PC-3 (cell line): ENCODE data around the gene UBE2QL1. TPM values are rescaled to one million over a fixed set of nuclear protein-coding genes. Genes with fewer than 3 reads are reported as not detected.
A peak's percentile ranks its signal among the peaks of the same experiment; 100 is the strongest.

ENCODE experiments used
- ATAC-seq: fragments of 200-7000 bp; cut with Tn5 transposase; 2 replicates; pipeline ENCODE4 v1.9.1; 2020; ENCODE audit warnings: mild to moderate bottlenecking, moderate library complexity
- BruUV-seq: library from RNA; stranded (reverse); fragments of 400-500 nt; replicated peaks from 2 replicates; lab custom pipeline; 2021; lab: Mats Ljungman, UMichigan
- CTCF ChIA-PET: fragments of 300-600 bp; sonication (Branson Sonifier 250); formaldehyde crosslinking; loops from one replicate; lab custom pipeline; 2022; ENCODE audit warnings: antibody characterized with exemption; lab: Charles Lee
- POLR2A ChIA-PET: fragments of 300-600 bp; sonication (Branson Sonifier 250); formaldehyde crosslinking; loops from one replicate; lab custom pipeline; 2022; ENCODE audit warnings: antibody characterized with exemption; ENCODE audit not compliant: unreplicated experiment; lab: Charles Lee
- DNase-seq: peaks from one replicate; pipeline ENCODE4 v3.0.0-alpha.2; 2015
- H2AFZ ChIP-seq: fragments of 300-600 bp; sonication (generic); 2 replicates; pipeline ENCODE4 v1.6.0; 2016; ENCODE audit warnings: antibody characterized with exemption, low read length
- H3F3A ChIP-seq: fragments of 300-600 bp; sonication (generic); one replicate; pipeline ENCODE4 v1.6.0; 2017; ENCODE audit warnings: antibody characterized with exemption, low read length, control low read depth, mild to moderate bottlenecking; ENCODE audit not compliant: unreplicated experiment
- H3K27ac ChIP-seq: fragments of 300-600 bp; sonication (generic); 2 replicates; pipeline ENCODE4 v1.5.1; 2016; ENCODE audit warnings: mild to moderate bottlenecking, low read length
- H3K27me3 ChIP-seq: fragments of 300-600 bp; sonication (generic); 2 replicates; pipeline ENCODE4 v1.6.1; 2016; ENCODE audit warnings: low read length, mixed read lengths
- H3K36me3 ChIP-seq: fragments of 300-600 bp; sonication (generic); 2 replicates; pipeline ENCODE4 v1.6.1; 2016; ENCODE audit warnings: low read depth, mixed run types, low read length, mixed read lengths
- H3K4me1 ChIP-seq: fragments of 300-600 bp; sonication (generic); 2 replicates; pipeline ENCODE4 v1.5.1; 2016; ENCODE audit warnings: low read length; ENCODE audit not compliant: insufficient read depth
- H3K4me2 ChIP-seq: fragments of 300-600 bp; sonication (generic); 2 replicates; pipeline ENCODE4 v1.6.0; 2016; ENCODE audit warnings: low read length
- H3K4me3 ChIP-seq: fragments of 300-600 bp; sonication (generic); 2 replicates; pipeline ENCODE4 v1.5.1; 2016; ENCODE audit warnings: mild to moderate bottlenecking, low read length, mixed read lengths
- H3K79me2 ChIP-seq: fragments of 300-600 bp; sonication (generic); 2 replicates; pipeline ENCODE4 v1.6.1; 2017; ENCODE audit warnings: low read length, mixed read lengths
- H3K9ac ChIP-seq: fragments of 300-600 bp; sonication (generic); 2 replicates; pipeline ENCODE4 v1.6.0; 2016; ENCODE audit warnings: mild to moderate bottlenecking, low read length
- H3K9me2 ChIP-seq: fragments of 300-600 bp; sonication (generic); replicated peaks from 2 replicates; pipeline ENCODE4 v1.6.1; 2016; ENCODE audit warnings: mixed run types, low read length, mixed read lengths
- H3K9me3 ChIP-seq: fragments of 300-600 bp; sonication (generic); 2 replicates; pipeline ENCODE4 v1.6.1; 2016; ENCODE audit warnings: low read length, mixed read lengths
- H4K20me1 ChIP-seq: fragments of 300-600 bp; sonication (generic); 2 replicates; pipeline ENCODE4 v1.6.1; 2016; ENCODE audit warnings: low read length, mixed read lengths
- EZH2 ChIP-seq: fragments of 300-600 bp; sonication (generic); IDR thresholded peaks from one replicate; pipeline ENCODE4 v1.6.1; 2017; ENCODE audit warnings: antibody characterized with exemption, mild to moderate bottlenecking, low read length; ENCODE audit not compliant: unreplicated experiment
- EZH2phosphoT487 ChIP-seq: fragments of 300-600 bp; sonication (generic); IDR thresholded peaks from 2 replicates; pipeline ENCODE4 v1.6.1; 2018; ENCODE audit warnings: mild to moderate bottlenecking, antibody characterized with exemption, low read length, borderline replicate concordance
- intact Hi-C: fragments of 100-400 bp; cut with micrococcal nuclease; formaldehyde crosslinking; loops from 2 replicates; pipeline ENCODE4 v1.9.0; 2023
- total RNA-seq: library from RNA; depleted of rRNA; stranded (reverse); fragments of >200 nt; gene quantifications from 2 replicates; pipeline ENCODE4 v1.2.3, GENCODE V29; 2014
- TF ChIP-seq, protein P1 (sequence below): fragments of 300-600 bp; sonication (generic); conservative IDR thresholded peaks from 2 replicates; pipeline ENCODE4 v1.5.1; 2017; ENCODE audit warnings: antibody characterized with exemption, low read depth, mild to moderate bottlenecking, low read length

UBE2QL1 gene
- total RNA-seq, 1 experiment from 2014 or later, result 8.8 TPM

DNA sequence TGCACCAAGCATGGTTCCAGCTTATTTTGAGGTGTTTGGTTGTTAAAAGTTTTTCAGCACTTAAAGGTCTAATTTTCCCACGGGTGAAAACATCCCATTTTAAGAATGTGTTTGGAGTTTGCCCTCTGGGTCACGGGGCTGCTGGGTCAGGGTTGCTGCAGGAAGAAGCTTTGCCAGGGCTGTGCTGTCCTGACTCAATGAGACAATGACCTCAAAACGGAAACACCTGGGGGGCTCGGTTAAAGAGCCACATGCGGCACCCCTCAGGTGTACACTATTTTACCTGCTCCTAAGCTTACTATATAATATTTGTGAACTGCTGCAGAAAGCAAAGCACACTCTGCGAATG lies 27.6 kb downstream of the UBE2QL1 start:
- H3K9me3 ChIP-seq, result no peaks in the 10 kb centered on the region
- no peak overlapping the region for H2AFZ ChIP-seq
- H3K9me2 ChIP-seq, result no peaks in the 10 kb centered on the region
- H3K4me1 ChIP-seq, result peaks cover 23% of the 10 kb centered on the region
- no peaks in the 10 kb centered on the region for H3K79me2 ChIP-seq
- no peak overlapping the region for H3K27ac ChIP-seq
- intact Hi-C loops, result no loop called here
- no peaks in the 10 kb centered on the region for H3F3A ChIP-seq
- POLR2A ChIA-PET, result no interaction called here
- H3K4me2 ChIP-seq, result no peak overlapping the region
- DNase-seq (no peak), ATAC-seq (no peak)
- TF ChIP-seq EZH2phosphoT487 (no peak), EZH2 (no peak)
- TF ChIP-seq, protein P1, sequence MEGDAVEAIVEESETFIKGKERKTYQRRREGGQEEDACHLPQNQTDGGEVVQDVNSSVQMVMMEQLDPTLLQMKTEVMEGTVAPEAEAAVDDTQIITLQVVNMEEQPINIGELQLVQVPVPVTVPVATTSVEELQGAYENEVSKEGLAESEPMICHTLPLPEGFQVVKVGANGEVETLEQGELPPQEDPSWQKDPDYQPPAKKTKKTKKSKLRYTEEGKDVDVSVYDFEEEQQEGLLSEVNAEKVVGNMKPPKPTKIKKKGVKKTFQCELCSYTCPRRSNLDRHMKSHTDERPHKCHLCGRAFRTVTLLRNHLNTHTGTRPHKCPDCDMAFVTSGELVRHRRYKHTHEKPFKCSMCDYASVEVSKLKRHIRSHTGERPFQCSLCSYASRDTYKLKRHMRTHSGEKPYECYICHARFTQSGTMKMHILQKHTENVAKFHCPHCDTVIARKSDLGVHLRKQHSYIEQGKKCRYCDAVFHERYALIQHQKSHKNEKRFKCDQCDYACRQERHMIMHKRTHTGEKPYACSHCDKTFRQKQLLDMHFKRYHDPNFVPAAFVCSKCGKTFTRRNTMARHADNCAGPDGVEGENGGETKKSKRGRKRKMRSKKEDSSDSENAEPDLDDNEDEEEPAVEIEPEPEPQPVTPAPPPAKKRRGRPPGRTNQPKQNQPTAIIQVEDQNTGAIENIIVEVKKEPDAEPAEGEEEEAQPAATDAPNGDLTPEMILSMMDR, result no peak
- H4K20me1 ChIP-seq, result no peaks in the 10 kb centered on the region
- H3K9ac ChIP-seq, result no peak overlapping the region
- H3K4me3 ChIP-seq, result no peak overlapping the region
- H3K27me3 ChIP-seq, result no peaks in the 10 kb centered on the region
- CTCF ChIA-PET, result no interaction called here
- no peaks in the 10 kb centered on the region for H3K36me3 ChIP-seq
- no TSS peak for BruUV-seq

DNA sequence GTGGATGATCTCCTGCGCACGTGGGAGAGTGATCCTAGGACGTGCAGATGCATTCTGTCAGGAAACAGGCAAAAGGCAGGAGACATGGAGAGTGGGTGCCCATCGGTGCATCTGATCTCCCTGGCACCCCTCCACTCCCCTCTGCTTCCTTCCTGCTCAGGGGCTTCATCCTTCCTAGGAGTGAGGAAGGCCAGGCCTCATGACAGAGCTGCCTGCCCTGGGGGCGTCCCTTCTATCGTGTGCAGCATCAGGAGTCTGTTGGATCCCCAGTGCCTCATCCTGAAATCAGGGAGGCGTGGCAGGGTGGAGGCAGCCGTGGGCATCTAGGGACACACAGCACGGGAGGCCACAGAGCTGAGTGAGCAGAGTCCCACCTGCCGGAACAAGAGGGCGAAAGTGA lies 30.1 kb downstream of the UBE2QL1 start:
- BruUV-seq, result no TSS peak
- no peaks in the 10 kb centered on the region for H3K79me2 ChIP-seq
- H3K9ac ChIP-seq, result no peak overlapping the region
- intact Hi-C loops, result no loop called here
- no peak overlapping the region for H2AFZ ChIP-seq
- TF ChIP-seq, protein P1, result no peak
- no peak for TF ChIP-seq EZH2
- no peak for TF ChIP-seq EZH2phosphoT487
- no peaks in the 10 kb centered on the region for H3F3A ChIP-seq
- no peaks in the 10 kb centered on the region for H3K27me3 ChIP-seq
- no peaks in the 10 kb centered on the region for H3K9me3 ChIP-seq
- no peak overlapping the region for H3K4me2 ChIP-seq
- no peak overlapping the region for H3K4me3 ChIP-seq
- ATAC-seq (no peak), DNase-seq (no peak)
- no peaks in the 10 kb centered on the region for H3K36me3 ChIP-seq
- ChIA-PET CTCF (no interaction called here), POLR2A (no interaction called here)
- H4K20me1 ChIP-seq, result no peaks in the 10 kb centered on the region
- H3K27ac ChIP-seq, result no peak overlapping the region
- H3K4me1 ChIP-seq, result peaks cover 7% of the 10 kb centered on the region
- H3K9me2 ChIP-seq, result no peaks in the 10 kb centered on the region

DNA sequence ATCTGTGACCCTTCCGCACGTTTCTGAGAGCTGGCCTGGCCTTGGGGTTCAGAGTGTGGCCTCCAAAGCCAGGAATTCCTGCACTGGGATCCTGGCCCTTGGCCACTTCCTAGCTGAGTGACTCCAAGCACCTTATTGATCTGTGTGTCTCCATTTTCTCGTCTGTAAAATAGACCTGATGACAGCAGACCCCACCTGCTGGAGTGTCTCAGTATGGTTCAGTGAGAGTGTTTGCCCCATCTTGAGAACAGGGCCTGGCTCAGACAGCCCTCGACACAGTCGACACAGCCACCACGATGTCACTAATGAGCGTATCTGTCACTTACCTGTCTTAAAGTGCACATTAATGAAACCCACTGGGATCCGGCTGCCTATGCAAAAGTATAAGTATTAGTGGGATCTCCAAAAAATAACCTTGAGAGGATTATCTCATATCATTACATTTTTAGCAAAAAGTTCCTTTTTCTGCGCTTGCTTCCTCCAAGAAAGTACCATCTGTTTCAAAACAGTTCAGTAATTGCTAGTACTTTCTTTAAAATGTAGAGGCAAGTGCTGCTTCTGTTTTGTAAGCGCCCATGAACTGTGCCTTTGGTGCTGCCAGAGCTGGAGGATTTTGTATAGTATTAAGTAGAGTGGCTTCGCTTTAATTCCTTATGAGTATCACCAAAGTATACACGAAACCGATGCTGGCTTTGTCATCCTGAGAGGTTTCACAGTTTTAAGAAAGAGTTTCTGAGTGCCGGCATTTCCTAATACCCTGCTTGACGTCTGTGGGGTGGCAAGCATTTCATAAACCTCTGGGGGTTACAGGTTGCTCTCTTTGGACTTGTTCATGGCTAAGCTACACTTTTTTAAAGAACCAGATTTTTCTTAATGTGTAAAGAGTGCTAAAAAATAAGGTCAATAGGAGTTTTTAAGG lies 31.7 kb downstream of the UBE2QL1 start:
- intact Hi-C loops, result no loop called here
- POLR2A ChIA-PET, result no interaction called here
- H3K27me3 ChIP-seq, result no peaks in the 10 kb centered on the region
- no peak overlapping the region for H3K4me3 ChIP-seq
- H3K9me2 ChIP-seq, result no peaks in the 10 kb centered on the region
- no peaks in the 10 kb centered on the region for H3K79me2 ChIP-seq
- no peak overlapping the region for H2AFZ ChIP-seq
- ATAC-seq (no peak; the same call in 1 of the 2 replicates), DNase-seq (peak; percentile 27)
- CTCF ChIA-PET, result no interaction called here
- peaks cover 7% of the 10 kb centered on the region for H3K4me1 ChIP-seq
- no peak for TF ChIP-seq EZH2phosphoT487
- no peak for TF ChIP-seq EZH2
- TF ChIP-seq, protein P1, result peak; percentile 57
- H3K36me3 ChIP-seq, result no peaks in the 10 kb centered on the region
- no peaks in the 10 kb centered on the region for H3F3A ChIP-seq
- no TSS peak for BruUV-seq
- H3K27ac ChIP-seq, result no peak overlapping the region
- H3K9me3 ChIP-seq, result no peaks in the 10 kb centered on the region
- no peak overlapping the region for H3K4me2 ChIP-seq
- H3K9ac ChIP-seq, result no peak overlapping the region
- no peaks in the 10 kb centered on the region for H4K20me1 ChIP-seq
